HEK293 (cell line): Measurements from ENCODE around the gene CERS5.

Experiments
- CTCF ChIA-PET: fragments of 350-600 bp; formaldehyde crosslinking; extraction: SDS; loops from one replicate; lab custom pipeline; 2021; ENCODE audit warnings: antibody characterized with exemption; lab: Yijun Ruan, JAX
- POLR2A ChIA-PET: fragments of 300-600 bp; formaldehyde crosslinking; extraction: SDS; loops from one replicate; lab custom pipeline; 2020; ENCODE audit warnings: antibody characterized with exemption, inconsistent platforms; lab: Yijun Ruan, JAX
- H3K27ac ChIP-seq: fragments of 200-500 bp; sonication (Bioruptor generic); 2 replicates; pipeline ENCODE4 v1.5.1; 2014; ENCODE audit warnings: low read depth, low read length, control low read depth, inconsistent platforms; ENCODE audit errors: extremely low read depth
- H3K36me3 ChIP-seq, 2 experiments: fragments of 200-500 bp in 1 of 2; sonication (Bioruptor generic) in 1 of 2; 1 replicate in 1 of 2; 2 replicates in 1 of 2; pipeline ENCODE4 v1.5.1; 2014 to 2017; ENCODE audit warnings: inconsistent platforms in 2 of 2, low read length in 2 of 2; ENCODE audit not compliant: control insufficient read depth in 2 of 2, insufficient read depth in 1 of 2
- H3K4me1 ChIP-seq: fragments of 200-500 bp; sonication (Bioruptor generic); 2 replicates; pipeline ENCODE4 v1.5.1; 2014; ENCODE audit warnings: mild to moderate bottlenecking, low read length, inconsistent platforms; ENCODE audit not compliant: control insufficient read depth, insufficient read depth
- H3K4me3 ChIP-seq: 2 replicates; pipeline ENCODE4 v1.5.1; 2011; ENCODE audit warnings: low read depth, mild to moderate bottlenecking, control low read depth, low read length, moderate library complexity
- H3K9me3 ChIP-seq: fragments of 200-500 bp; sonication (Bioruptor generic); 2 replicates; pipeline ENCODE4 v1.5.1; 2014; ENCODE audit warnings: low read depth, low read length, inconsistent platforms; ENCODE audit not compliant: control insufficient read depth, insufficient read depth
- BCL11A ChIP-seq: fragments of 450-650 bp; formaldehyde crosslinking; IDR thresholded peaks from 2 replicates; pipeline ENCODE4 v1.5.1; 2016; ENCODE audit warnings: low read depth, missing biosample characterization, missing genetic modification characterization
- GFI1B ChIP-seq: fragments of 450-650 bp; formaldehyde crosslinking; IDR thresholded peaks from 2 replicates; pipeline ENCODE4 v1.5.1; 2016; ENCODE audit warnings: missing biosample characterization, missing genetic modification characterization
- KLF8 ChIP-seq: fragments of 450-650 bp; formaldehyde crosslinking; IDR thresholded peaks from 2 replicates; pipeline ENCODE4 v1.5.1; 2016; ENCODE audit warnings: missing biosample characterization, missing genetic modification characterization
- OSR2 ChIP-seq: fragments of 450-650 bp; formaldehyde crosslinking; IDR thresholded peaks from 2 replicates; pipeline ENCODE4 v1.5.1; 2016; ENCODE audit warnings: missing biosample characterization, missing genetic modification characterization
- OVOL3 ChIP-seq: fragments of 450-650 bp; formaldehyde crosslinking; IDR thresholded peaks from 2 replicates; pipeline ENCODE4 v1.5.1; 2016; ENCODE audit warnings: missing biosample characterization, missing genetic modification characterization
- PRDM4 ChIP-seq: fragments of 450-650 bp; formaldehyde crosslinking; IDR thresholded peaks from 2 replicates; pipeline ENCODE4 v1.5.1; 2017; ENCODE audit warnings: missing biosample characterization, missing genetic modification characterization
- YY1 ChIP-seq: fragments of 450-650 bp; formaldehyde crosslinking; IDR thresholded peaks from 2 replicates; pipeline ENCODE4 v1.5.1; 2018; ENCODE audit warnings: missing biosample characterization, missing genetic modification characterization
- ZBTB11 ChIP-seq: fragments of 450-650 bp; formaldehyde crosslinking; conservative IDR thresholded peaks from 2 replicates; pipeline ENCODE4 v1.5.1; 2016; ENCODE audit warnings: low read depth, missing biosample characterization, missing genetic modification characterization
- ZBTB8A ChIP-seq: fragments of 450-650 bp; formaldehyde crosslinking; IDR thresholded peaks from 2 replicates; pipeline ENCODE4 v1.5.1; 2016; ENCODE audit warnings: missing biosample characterization, missing genetic modification characterization
- ZFP37 ChIP-seq: fragments of 450-650 bp; formaldehyde crosslinking; IDR thresholded peaks from 2 replicates; pipeline ENCODE4 v1.5.1; 2016; ENCODE audit warnings: missing biosample characterization, missing genetic modification characterization
- ZNF146 ChIP-seq: fragments of 450-650 bp; formaldehyde crosslinking; IDR thresholded peaks from 2 replicates; pipeline ENCODE4 v1.5.1; 2016; ENCODE audit warnings: missing biosample characterization, missing genetic modification characterization
- ZNF157 ChIP-seq: fragments of 450-650 bp; formaldehyde crosslinking; IDR thresholded peaks from 2 replicates; pipeline ENCODE4 v1.5.1; 2016; ENCODE audit warnings: missing biosample characterization, missing genetic modification characterization
- ZNF248 ChIP-seq: fragments of 450-650 bp; formaldehyde crosslinking; IDR thresholded peaks from 2 replicates; pipeline ENCODE4 v1.5.1; 2017; ENCODE audit warnings: missing biosample characterization, missing genetic modification characterization
- ZNF266 ChIP-seq: fragments of 450-650 bp; formaldehyde crosslinking; IDR thresholded peaks from 2 replicates; pipeline ENCODE4 v1.5.1; 2016; ENCODE audit warnings: missing biosample characterization, missing genetic modification characterization, low read depth
- ZNF37A ChIP-seq: fragments of 450-650 bp; IDR thresholded peaks from 2 replicates; pipeline ENCODE4 v1.5.1; 2018; ENCODE audit warnings: missing biosample characterization, missing genetic modification characterization
- ZNF747 ChIP-seq: fragments of 450-650 bp; formaldehyde crosslinking; IDR thresholded peaks from 2 replicates; pipeline ENCODE4 v1.5.1; 2016; ENCODE audit warnings: missing biosample characterization, missing genetic modification characterization
- ZNF843 ChIP-seq: fragments of 450-650 bp; formaldehyde crosslinking; IDR thresholded peaks from 2 replicates; pipeline ENCODE4 v1.5.1; 2016; ENCODE audit warnings: missing biosample characterization, missing genetic modification characterization
- ZSCAN23 ChIP-seq: fragments of 450-650 bp; formaldehyde crosslinking; IDR thresholded peaks from 2 replicates; pipeline ENCODE4 v1.5.1; 2016; ENCODE audit warnings: missing biosample characterization, missing genetic modification characterization
- TF ChIP-seq, protein P1 (sequence below): fragments of 450-650 bp; formaldehyde crosslinking; IDR thresholded peaks from 2 replicates; pipeline ENCODE4 v1.5.1; 2016; ENCODE audit warnings: missing biosample characterization, missing genetic modification characterization
- TF ChIP-seq, protein P2 (sequence below): fragments of 450-650 bp; formaldehyde crosslinking; IDR thresholded peaks from 2 replicates; pipeline ENCODE4 v1.5.1; 2016; ENCODE audit warnings: missing biosample characterization, missing genetic modification characterization
- TF ChIP-seq, protein P3 (sequence below): fragments of 450-650 bp; formaldehyde crosslinking; IDR thresholded peaks from 2 replicates; pipeline ENCODE4 v1.5.1; 2017; ENCODE audit warnings: missing biosample characterization, missing genetic modification characterization
- TF ChIP-seq, protein P4 (sequence below): fragments of 450-650 bp; IDR thresholded peaks from 2 replicates; pipeline ENCODE4 v1.5.1; 2018; ENCODE audit warnings: missing biosample characterization, mild to moderate bottlenecking, missing genetic modification characterization
- TF ChIP-seq, protein P5 (sequence below): fragments of 450-650 bp; formaldehyde crosslinking; IDR thresholded peaks from 2 replicates; pipeline ENCODE4 v1.5.1; 2017; ENCODE audit warnings: missing biosample characterization, missing genetic modification characterization

The CERS5 gene

DNA sequence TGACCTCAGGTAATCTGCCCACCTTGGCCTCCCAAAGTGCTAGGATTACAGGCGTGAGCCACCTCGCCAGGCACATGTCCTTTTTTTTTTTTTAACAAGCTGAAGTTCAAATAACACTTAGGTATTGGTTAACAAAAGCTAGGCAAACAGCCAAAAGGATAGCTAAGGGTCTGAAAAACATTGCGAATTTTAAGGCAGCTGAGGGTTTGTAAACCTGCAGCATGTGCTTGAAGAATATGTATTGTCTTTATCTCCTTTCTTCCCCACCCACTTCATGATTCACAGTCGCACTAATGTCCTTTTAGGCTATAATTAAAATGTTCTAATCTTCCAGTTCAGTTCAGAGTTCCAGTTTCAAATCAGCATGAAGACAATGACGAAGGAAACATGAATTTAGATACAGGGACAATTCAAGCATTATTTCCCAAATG, 30.1 kb upstream of the CERS5 start (continued):
- TF ChIP-seq ZFP37 (tag by site-specific recombination) (no peak), ZSCAN23 (tag by site-specific recombination) (no peak), ZNF157 (no peak), ZBTB8A (no peak), ZNF747 (tag by site-specific recombination) (no peak), OSR2 (tag by site-specific recombination) (0 out of 2 replicates have a peak, but pooled peaks have one; percentile 10), ZNF146 (tag by site-specific recombination) (no peak), ZNF248 (tag by site-specific recombination) (no peak), ZNF37A (tag by site-specific recombination) (no peak), YY1 (tag by site-specific recombination) (no peak)
- TF ChIP-seq, protein P1, sequence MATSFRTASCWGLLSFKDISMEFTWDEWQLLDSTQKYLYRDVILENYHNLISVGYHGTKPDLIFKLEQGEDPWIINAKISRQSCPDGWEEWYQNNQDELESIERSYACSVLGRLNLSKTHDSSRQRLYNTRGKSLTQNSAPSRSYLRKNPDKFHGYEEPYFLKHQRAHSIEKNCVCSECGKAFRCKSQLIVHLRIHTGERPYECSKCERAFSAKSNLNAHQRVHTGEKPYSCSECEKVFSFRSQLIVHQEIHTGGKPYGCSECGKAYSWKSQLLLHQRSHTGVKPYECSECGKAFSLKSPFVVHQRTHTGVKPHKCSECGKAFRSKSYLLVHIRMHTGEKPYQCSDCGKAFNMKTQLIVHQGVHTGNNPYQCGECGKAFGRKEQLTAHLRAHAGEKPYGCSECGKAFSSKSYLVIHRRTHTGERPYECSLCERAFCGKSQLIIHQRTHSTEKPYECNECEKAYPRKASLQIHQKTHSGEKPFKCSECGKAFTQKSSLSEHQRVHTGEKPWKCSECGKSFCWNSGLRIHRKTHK (tag by site-specific recombination), result no peak
- TF ChIP-seq, protein P2, sequence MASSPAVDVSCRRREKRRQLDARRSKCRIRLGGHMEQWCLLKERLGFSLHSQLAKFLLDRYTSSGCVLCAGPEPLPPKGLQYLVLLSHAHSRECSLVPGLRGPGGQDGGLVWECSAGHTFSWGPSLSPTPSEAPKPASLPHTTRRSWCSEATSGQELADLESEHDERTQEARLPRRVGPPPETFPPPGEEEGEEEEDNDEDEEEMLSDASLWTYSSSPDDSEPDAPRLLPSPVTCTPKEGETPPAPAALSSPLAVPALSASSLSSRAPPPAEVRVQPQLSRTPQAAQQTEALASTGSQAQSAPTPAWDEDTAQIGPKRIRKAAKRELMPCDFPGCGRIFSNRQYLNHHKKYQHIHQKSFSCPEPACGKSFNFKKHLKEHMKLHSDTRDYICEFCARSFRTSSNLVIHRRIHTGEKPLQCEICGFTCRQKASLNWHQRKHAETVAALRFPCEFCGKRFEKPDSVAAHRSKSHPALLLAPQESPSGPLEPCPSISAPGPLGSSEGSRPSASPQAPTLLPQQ (tag by site-specific recombination), result no peak
- TF ChIP-seq, all 188 proteins: peak for 9

- H3K4me3 ChIP-seq, result no peak overlapping the region
- CTCF ChIA-PET, result interaction anchor here (0.7 to 1.4 kb wide), 6 partner anchors 16 to 251 kb away, joined by 3 to 9 read pairs (median 4); no protein-coding TSS in a partner anchor
- H3K9me3 ChIP-seq, result no peaks in the 10 kb centered on the region
- peaks cover 21% of the 10 kb centered on the region for H3K4me1 ChIP-seq
- POLR2A ChIA-PET, result no interaction called here
- H3K36me3 ChIP-seq, result peaks cover 20 to 26% of the 10 kb centered on the region in 2 experiments
- no peak overlapping the region for H3K27ac ChIP-seq
- 0 out of 2 replicates have a peak, but pooled peaks have one; percentile 50 for TF ChIP-seq PRDM4 (tag by site-specific recombination)
- peak; percentile 18; the same call in 1 of the 2 replicates for TF ChIP-seq KLF8 (tag by site-specific recombination)
- peak; percentile 36; the same call in 1 of the 2 replicates for TF ChIP-seq GFI1B (tag by site-specific recombination)
- TF ChIP-seq, protein P3, sequence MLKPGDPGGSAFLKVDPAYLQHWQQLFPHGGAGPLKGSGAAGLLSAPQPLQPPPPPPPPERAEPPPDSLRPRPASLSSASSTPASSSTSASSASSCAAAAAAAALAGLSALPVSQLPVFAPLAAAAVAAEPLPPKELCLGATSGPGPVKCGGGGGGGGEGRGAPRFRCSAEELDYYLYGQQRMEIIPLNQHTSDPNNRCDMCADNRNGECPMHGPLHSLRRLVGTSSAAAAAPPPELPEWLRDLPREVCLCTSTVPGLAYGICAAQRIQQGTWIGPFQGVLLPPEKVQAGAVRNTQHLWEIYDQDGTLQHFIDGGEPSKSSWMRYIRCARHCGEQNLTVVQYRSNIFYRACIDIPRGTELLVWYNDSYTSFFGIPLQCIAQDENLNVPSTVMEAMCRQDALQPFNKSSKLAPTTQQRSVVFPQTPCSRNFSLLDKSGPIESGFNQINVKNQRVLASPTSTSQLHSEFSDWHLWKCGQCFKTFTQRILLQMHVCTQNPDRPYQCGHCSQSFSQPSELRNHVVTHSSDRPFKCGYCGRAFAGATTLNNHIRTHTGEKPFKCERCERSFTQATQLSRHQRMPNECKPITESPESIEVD (tag by site-specific recombination), result peak; percentile 79
- TF ChIP-seq, protein P4, sequence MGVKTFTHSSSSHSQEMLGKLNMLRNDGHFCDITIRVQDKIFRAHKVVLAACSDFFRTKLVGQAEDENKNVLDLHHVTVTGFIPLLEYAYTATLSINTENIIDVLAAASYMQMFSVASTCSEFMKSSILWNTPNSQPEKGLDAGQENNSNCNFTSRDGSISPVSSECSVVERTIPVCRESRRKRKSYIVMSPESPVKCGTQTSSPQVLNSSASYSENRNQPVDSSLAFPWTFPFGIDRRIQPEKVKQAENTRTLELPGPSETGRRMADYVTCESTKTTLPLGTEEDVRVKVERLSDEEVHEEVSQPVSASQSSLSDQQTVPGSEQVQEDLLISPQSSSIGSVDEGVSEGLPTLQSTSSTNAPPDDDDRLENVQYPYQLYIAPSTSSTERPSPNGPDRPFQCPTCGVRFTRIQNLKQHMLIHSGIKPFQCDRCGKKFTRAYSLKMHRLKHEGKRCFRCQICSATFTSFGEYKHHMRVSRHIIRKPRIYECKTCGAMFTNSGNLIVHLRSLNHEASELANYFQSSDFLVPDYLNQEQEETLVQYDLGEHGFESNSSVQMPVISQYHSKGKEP (tag by site-specific recombination), result peak; percentile 65
- no peak for TF ChIP-seq ZBTB11 (tag by site-specific recombination)
- TF ChIP-seq BCL11A, result 0 out of 2 replicates have a peak, but pooled peaks have one; percentile 30
- peak; percentile 61; the same call in 1 of the 2 replicates for TF ChIP-seq ZNF843
- TF ChIP-seq, protein P5, sequence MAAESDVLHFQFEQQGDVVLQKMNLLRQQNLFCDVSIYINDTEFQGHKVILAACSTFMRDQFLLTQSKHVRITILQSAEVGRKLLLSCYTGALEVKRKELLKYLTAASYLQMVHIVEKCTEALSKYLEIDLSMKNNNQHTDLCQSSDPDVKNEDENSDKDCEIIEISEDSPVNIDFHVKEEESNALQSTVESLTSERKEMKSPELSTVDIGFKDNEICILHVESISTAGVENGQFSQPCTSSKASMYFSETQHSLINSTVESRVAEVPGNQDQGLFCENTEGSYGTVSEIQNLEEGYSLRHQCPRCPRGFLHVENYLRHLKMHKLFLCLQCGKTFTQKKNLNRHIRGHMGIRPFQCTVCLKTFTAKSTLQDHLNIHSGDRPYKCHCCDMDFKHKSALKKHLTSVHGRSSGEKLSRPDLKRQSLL (tag by site-specific recombination), result no peak
- peak; percentile 52 for TF ChIP-seq OSR2 (tag by site-specific recombination)
- TF ChIP-seq YY1 (tag by site-specific recombination), result no peak
- peak; percentile 75; the same call in 1 of the 2 replicates for TF ChIP-seq OVOL3 (tag by site-specific recombination)
- TF ChIP-seq ZNF37A (tag by site-specific recombination), result no peak
- no peak for TF ChIP-seq ZNF266 (tag by site-specific recombination)
Observed at GRCh38 chr12:50196537-50196936, 29.4 kb upstream of the CERS5 start.
